ENCODE data around the gene RNF25.

The RNF25 gene

GRCh38 chr2:218680061-218680460 is 8.3 kb upstream of the RNF25 start:
- no peak for DNase-seq (ENCODE audit: low read depth)

- DNase-seq (ENCODE audit: low read depth) = no peak
These were observed 7.3 kb upstream of the RNF25 start for GRCh38 chr2:218679119-218679518.

- no peak for DNase-seq (ENCODE audit: low read depth)
These were observed 627 bp downstream of the RNF25 start for GRCh38 chr2:218671097-218671653.

- DNase-seq (ENCODE audit: low read depth) = no peak
These were observed 7.1 kb downstream of the RNF25 start for GRCh38 chr2:218664653-218665052.

- no peak for DNase-seq (ENCODE audit: low read depth)
These were observed 7.9 kb downstream of the RNF25 start for GRCh38 chr2:218663901-218664300.

GRCh38 chr2:218662827-218663226 is 9.0 kb downstream of the RNF25 start:
- DNase-seq (ENCODE audit: low read depth) = no peak

- DNase-seq (ENCODE audit: low read depth) = no peak
These were observed 9.4 kb downstream of the RNF25 start for GRCh38 chr2:218662377-218662776.

- DNase-seq (ENCODE audit: low read depth) = no peak
These were observed 11.8 kb downstream of the RNF25 start for GRCh38 chr2:218659988-218660358.

GRCh38 chr2:218659258-218659987 is 12.4 kb downstream of the RNF25 start, which contains the start of the genes BCS1L and ZNF142:
TSS of gene BCS1L (plus strand) at chr2:218659683. CDS start at chr2:218660988, 1,305 bp downstream.
TSS of gene ZNF142 (minus strand) at chr2:218659623. CDS start at chr2:218656429, 3,194 bp downstream.
- peak; percentile 90 for DNase-seq (ENCODE audit: low read depth)

GRCh38 chr2:218658671-218659257 is 13.0 kb downstream of the RNF25 start:
- DNase-seq (ENCODE audit: low read depth) = peak; percentile 10

GRCh38 chr2:218655751-218656150 is 16.1 kb downstream of the RNF25 start:
- DNase-seq (ENCODE audit: low read depth) = no peak

GRCh38 chr2:218648787-218649100 is 23.1 kb downstream of the RNF25 start:
- DNase-seq (ENCODE audit: low read depth) = no peak

GRCh38 chr2:218648088-218648786 is 23.6 kb downstream of the RNF25 start:
- DNase-seq (ENCODE audit: low read depth) = peak; percentile 13

- DNase-seq (ENCODE audit: low read depth) = no peak
These were observed 26.7 kb downstream of the RNF25 start for GRCh38 chr2:218645126-218645525.

GRCh38 chr2:218644721-218645120 is 27.1 kb downstream of the RNF25 start:
- DNase-seq (ENCODE audit: low read depth) = no peak

GRCh38 chr2:218643751-218644310 is 28.0 kb downstream of the RNF25 start:
- no peak for DNase-seq (ENCODE audit: low read depth)

- DNase-seq (ENCODE audit: low read depth) = no peak
These were observed 29.0 kb downstream of the RNF25 start for GRCh38 chr2:218642786-218643185.

- no peak for DNase-seq (ENCODE audit: low read depth)
These were observed 29.6 kb downstream of the RNF25 start for GRCh38 chr2:218642121-218642656.

- no peak for DNase-seq (ENCODE audit: low read depth)
These were observed 33.4 kb downstream of the RNF25 start for GRCh38 chr2:218638372-218638771.

GRCh38 chr2:218635719-218636118 is 36.1 kb downstream of the RNF25 start:
- no peak for DNase-seq (ENCODE audit: low read depth)

- DNase-seq (ENCODE audit: low read depth) = no peak
These were observed 40.0 kb downstream of the RNF25 start for GRCh38 chr2:218631837-218632236.

GRCh38 chr2:218627939-218628338 is 43.9 kb downstream of the RNF25 start:
- DNase-seq (ENCODE audit: low read depth) = no peak
